H1 (cell line): ENCODE results near the gene H1-8. TPM values are rescaled to one million over a fixed set of nuclear protein-coding genes. Genes with fewer than 3 reads are reported as not detected.

ENCODE experiments used
- CTCF ChIA-PET: fragments of 300-600 bp; sonication (Branson Sonifier 250); formaldehyde crosslinking; loops from one replicate; lab custom pipeline; 2021; ENCODE audit not compliant: partially characterized antibody; lab: Charles Lee
- POLR2A ChIA-PET: fragments of 300-600 bp; sonication (Branson Sonifier 250); formaldehyde crosslinking; loops from one replicate; lab custom pipeline; 2021; ENCODE audit warnings: inconsistent platforms; ENCODE audit not compliant: partially characterized antibody; lab: Charles Lee
- DNase-seq, 2 experiments: peaks; one replicate each; pipeline versions ENCODE4 v3.0.0 to v3.0.0-alpha.2; 2010 to 2022; ENCODE audit warnings: low spot score in 2 of 2, low read depth in 1 of 2, mixed read lengths in 1 of 2
- FAIRE-seq: peaks from 2 replicates; lab custom pipeline; 2011; peaks lifted over from hg19 to GRCh38; lab: Jason Lieb, UNC
- H2AFZ ChIP-seq: 2 replicates; pipeline ENCODE4 v1.8.1; 2012; ENCODE audit warnings: low read length, inconsistent platforms
- H2AK5ac ChIP-seq: 2 replicates; pipeline ENCODE4 v1.6.1; 2013; ENCODE audit warnings: low read depth, low read length
- H2BK120ac ChIP-seq: replicated peaks from 2 replicates; pipeline ENCODE3; 2013; ENCODE audit warnings: low read depth, low read length, inconsistent platforms
- H2BK12ac ChIP-seq: 2 replicates; pipeline ENCODE4 v1.6.1; 2013; ENCODE audit warnings: low read depth, low read length
- H2BK15ac ChIP-seq: 2 replicates; pipeline ENCODE4 v1.6.1; 2013; ENCODE audit warnings: low read length
- H2BK20ac ChIP-seq: 2 replicates; pipeline ENCODE4 v1.6.1; 2013; ENCODE audit warnings: low read length
- H2BK5ac ChIP-seq: 2 replicates; pipeline ENCODE4 v1.6.1; 2013; ENCODE audit warnings: low read depth, low read length
- H3K14ac ChIP-seq: 2 replicates; pipeline ENCODE4 v1.6.1; 2013; ENCODE audit warnings: inconsistent platforms; ENCODE audit not compliant: insufficient read length
- H3K18ac ChIP-seq: 2 replicates; pipeline ENCODE4 v1.6.1; 2013; ENCODE audit warnings: low read length; ENCODE audit errors: extremely low read depth
- H3K23ac ChIP-seq: 2 replicates; pipeline ENCODE4 v1.6.1; 2013; ENCODE audit warnings: inconsistent platforms; ENCODE audit not compliant: insufficient read length
- H3K23me2 ChIP-seq: 2 replicates; pipeline ENCODE4 v1.6.1; 2013; ENCODE audit warnings: low read depth, low read length
- H3K27ac ChIP-seq: 2 replicates; pipeline ENCODE4 v1.6.1; 2011; ENCODE audit warnings: low read depth, low read length, inconsistent platforms
- H3K27me3 ChIP-seq, 4 experiments: replicated peaks in 1 of 4; 1 replicate in 1 of 4; 2 replicates in 3 of 4; pipeline versions ENCODE4 v1.6.1 to v1.8.1; 2011 to 2013; ENCODE audit warnings: low read length in 3 of 4, mild to moderate bottlenecking in 3 of 4, inconsistent platforms in 2 of 4, mixed read lengths in 2 of 4, moderate library complexity in 1 of 4; ENCODE audit not compliant: control insufficient read depth in 3 of 4, insufficient read depth in 3 of 4; ENCODE audit errors: extremely low read depth in 1 of 4
- H3K36me3 ChIP-seq, 4 experiments: 2 replicates each; pipeline versions ENCODE4 v1.6.1 to v1.8.1; 2011 to 2013; ENCODE audit warnings: mild to moderate bottlenecking in 4 of 4, low read length in 3 of 4, moderate library complexity in 2 of 4, control low read depth in 1 of 4, inconsistent platforms in 1 of 4; ENCODE audit not compliant: insufficient read depth in 4 of 4, control insufficient read depth in 2 of 4
- H3K4ac ChIP-seq: replicated peaks from 2 replicates; pipeline ENCODE3; 2013; ENCODE audit warnings: low read length, low read depth, mixed read lengths, inconsistent platforms; ENCODE audit not compliant: insufficient read length
- H3K4me1 ChIP-seq, 4 experiments: replicated peaks in 1 of 4; 1 replicate in 1 of 4; 2 replicates in 3 of 4; pipeline versions ENCODE4 v1.6.1 to v1.8.1; 2011 to 2013; ENCODE audit warnings: low read length in 3 of 4, inconsistent platforms in 2 of 4, mixed read lengths in 1 of 4; ENCODE audit not compliant: insufficient read depth in 4 of 4, control insufficient read depth in 3 of 4
- H3K4me2 ChIP-seq, 2 experiments: 2 replicates each; pipeline versions ENCODE4 v1.6.1 to v1.8.1; 2011 to 2013; ENCODE audit warnings: low read depth in 2 of 2, low read length in 2 of 2, control low read depth in 1 of 2, inconsistent platforms in 1 of 2, mild to moderate bottlenecking in 1 of 2; ENCODE audit not compliant: insufficient read depth in 1 of 2
- H3K4me3 ChIP-seq, 4 experiments: fragments of 200-600, 300-600 bp in 1 of 4; sonication (generic), shearing (Covaris generic), sonication (Bioruptor Twin) in 1 of 4; 2 replicates each; pipeline versions ENCODE4 v1.5.1 to v1.8.1; 2011 to 2016; ENCODE audit warnings: low read length in 4 of 4, low read depth in 3 of 4, control low read depth in 2 of 4, inconsistent platforms in 2 of 4, mild to moderate bottlenecking in 2 of 4, mixed read lengths in 1 of 4, moderate library complexity in 1 of 4; ENCODE audit not compliant: insufficient read depth in 2 of 4; ENCODE audit errors: extremely low read depth in 1 of 4
- H3K56ac ChIP-seq: replicated peaks from 2 replicates; pipeline ENCODE3; 2013; ENCODE audit warnings: low read depth, mild to moderate bottlenecking, mixed read lengths, low read length, inconsistent platforms; ENCODE audit not compliant: insufficient read length
- H3K79me1 ChIP-seq: 2 replicates; pipeline ENCODE4 v1.6.1; 2013; ENCODE audit warnings: low read depth, low read length, control low read depth
- H3K79me2 ChIP-seq, 2 experiments: 2 replicates each; pipeline versions ENCODE4 v1.6.1 to v1.8.1; 2012 to 2013; ENCODE audit warnings: low read length in 2 of 2, mild to moderate bottlenecking in 2 of 2, inconsistent platforms in 1 of 2; ENCODE audit not compliant: insufficient read depth in 2 of 2, control insufficient read depth in 1 of 2
- H3K9ac ChIP-seq, 4 experiments: replicated peaks in 1 of 4; 1 replicate in 1 of 4; 2 replicates in 3 of 4; pipeline versions ENCODE4 v1.6.1 to v1.8.1; 2011 to 2013; ENCODE audit warnings: low read depth in 3 of 4, low read length in 3 of 4, control low read depth in 2 of 4, mild to moderate bottlenecking in 2 of 4, moderate library complexity in 2 of 4, inconsistent platforms in 1 of 4; ENCODE audit errors: extremely low read depth in 1 of 4
- H3K9me3 ChIP-seq, 2 experiments: 2 replicates each; pipeline versions ENCODE4 v1.6.1 to v1.8.1; 2012 to 2013; ENCODE audit warnings: mild to moderate bottlenecking in 2 of 2, moderate library complexity in 2 of 2, control low read depth in 1 of 2, inconsistent platforms in 1 of 2, low read depth in 1 of 2, low read length in 1 of 2, mixed read lengths in 1 of 2; ENCODE audit not compliant: insufficient read depth in 2 of 2
- H4K20me1 ChIP-seq, 2 experiments: replicated peaks in 1 of 2; 2 replicates each; pipeline versions ENCODE3 to v1.8.1; 2011 to 2013; ENCODE audit warnings: inconsistent platforms in 2 of 2, low read length in 2 of 2, mild to moderate bottlenecking in 1 of 2; ENCODE audit not compliant: insufficient read depth in 2 of 2, control insufficient read depth in 1 of 2
- H4K5ac ChIP-seq: 2 replicates; pipeline ENCODE4 v1.6.1; 2013; ENCODE audit warnings: low read length, low read depth, mixed read lengths, inconsistent platforms; ENCODE audit not compliant: insufficient read length
- H4K8ac ChIP-seq: 2 replicates; pipeline ENCODE4 v1.8.0; 2013; ENCODE audit warnings: mild to moderate bottlenecking, moderate library complexity, low read length, inconsistent platforms; ENCODE audit not compliant: insufficient read depth; ENCODE audit errors: extremely low read depth
- H4K91ac ChIP-seq: replicated peaks from 2 replicates; pipeline ENCODE3; 2013; ENCODE audit warnings: low read length, mixed read lengths, inconsistent platforms; ENCODE audit not compliant: insufficient read length
- BACH1 ChIP-seq: IDR thresholded peaks from 2 replicates; pipeline ENCODE4 v1.6.1; 2012; ENCODE audit warnings: low read length, improper control_type of control experiment
- HDAC2 ChIP-seq, 2 experiments: fragments of 300-600 bp in 1 of 2; sonication (generic) in 1 of 2; IDR thresholded peaks; 2 replicates each; pipeline ENCODE4 v1.6.1; 2011 to 2012; ENCODE audit warnings: low read depth in 2 of 2, low read length in 2 of 2, mild to moderate bottlenecking in 2 of 2, moderate library complexity in 2 of 2, borderline replicate concordance in 1 of 2, inconsistent platforms in 1 of 2
- JUND ChIP-seq: IDR thresholded peaks from 2 replicates; pipeline ENCODE4 v1.6.1; 2011; ENCODE audit warnings: mild to moderate bottlenecking, improper control_type of control experiment, low read length
- PHF8 ChIP-seq: fragments of 200-600 bp; sonication (generic); conservative IDR thresholded peaks from 2 replicates; pipeline ENCODE4 v1.7.1; 2012; ENCODE audit warnings: low read depth, mild to moderate bottlenecking, inconsistent platforms, low read length, moderate library complexity
- POLR2AphosphoS5 ChIP-seq: IDR thresholded peaks from 2 replicates; pipeline ENCODE4 v1.6.1; 2011; ENCODE audit warnings: low read depth, low read length
- RAD21 ChIP-seq, 2 experiments: IDR thresholded peaks in 1 of 2; conservative IDR thresholded peaks in 1 of 2; 2 replicates each; pipeline ENCODE4 v1.6.1; 2011; ENCODE audit warnings: low read depth in 2 of 2, low read length in 2 of 2, improper control_type of control experiment in 1 of 2, inconsistent platforms in 1 of 2, mild to moderate bottlenecking in 1 of 2, moderate library complexity in 1 of 2
- SIN3A ChIP-seq, 2 experiments: IDR thresholded peaks in 1 of 2; conservative IDR thresholded peaks in 1 of 2; 2 replicates each; pipeline ENCODE4 v1.6.1; 2011 to 2012; ENCODE audit warnings: low read length in 2 of 2, improper control_type of control experiment in 1 of 2, low read depth in 1 of 2, mild to moderate bottlenecking in 1 of 2
- SIX5 ChIP-seq: IDR thresholded peaks from 2 replicates; pipeline ENCODE4 v1.6.1; 2011; ENCODE audit warnings: mild to moderate bottlenecking, low read depth, low read length
- SP4 ChIP-seq: IDR thresholded peaks from 2 replicates; pipeline ENCODE4 v1.6.1; 2012; ENCODE audit warnings: low read length, inconsistent platforms
- YY1 ChIP-seq: IDR thresholded peaks from 2 replicates; pipeline ENCODE4 v1.6.1; 2011; ENCODE audit warnings: low read depth, mild to moderate bottlenecking, low read length
- WGBS, 2 experiments: shearing (Covaris generic) in 1 of 2; methylation state at CpG; one replicate each; pipeline versions ENCODE4 v1.1.6 to v1.1.7; 2013 to 2015; ENCODE audit warnings: low lambda C conversion rate in 2 of 2, mixed read lengths in 2 of 2, inconsistent platforms in 1 of 2, low coverage in 1 of 2, missing lambda C conversion rate in 1 of 2; ENCODE audit not compliant: insufficient replicate concordance in 2 of 2, insufficient coverage in 1 of 2, insufficient read length in 1 of 2; ENCODE audit errors: extremely low coverage in 1 of 2, missing lambda C conversion rate in 1 of 2; 5-methylcytosine and 5-hydroxymethylcytosine counted together
- polyA plus RNA-seq, 7 experiments: library from polyadenylated mRNA; depleted of rRNA in 3 of 7; stranded (reverse) in 5 of 7; unstranded in 2 of 7; fragments of >200 nt in 5 of 7; fragments of 200-250 nt in 2 of 7; gene quantifications; 1 replicate in 5 of 7; 2 replicates in 1 of 7; 4 replicates in 1 of 7; pipeline versions ENCODE4 v1.2.1 to v1.2.3, GENCODE V29; 2011 to 2013; ENCODE audit warnings: missing spikeins in 2 of 7, mixed read lengths in 2 of 7
- total RNA-seq: library from RNA; stranded (reverse); fragmentation: NEBNext Ultra II Directional; extraction: Animal tissue kit (Norgen Biotek cat#: 25700); gene quantifications from 2 replicates; pipeline ENCODE4 v1.2.1, GENCODE V29; 2021
- TF ChIP-seq, protein P1 (sequence below): IDR thresholded peaks from 2 replicates; pipeline ENCODE4 v1.6.1; 2011; ENCODE audit warnings: low read length, improper control_type of control experiment

Gene H1-8
- total and polyA plus RNA-seq, 2 of the 8 experiments (the other 6 are each of a cell fraction or from before 2014, with no cell fraction given) = not detected

DNA sequence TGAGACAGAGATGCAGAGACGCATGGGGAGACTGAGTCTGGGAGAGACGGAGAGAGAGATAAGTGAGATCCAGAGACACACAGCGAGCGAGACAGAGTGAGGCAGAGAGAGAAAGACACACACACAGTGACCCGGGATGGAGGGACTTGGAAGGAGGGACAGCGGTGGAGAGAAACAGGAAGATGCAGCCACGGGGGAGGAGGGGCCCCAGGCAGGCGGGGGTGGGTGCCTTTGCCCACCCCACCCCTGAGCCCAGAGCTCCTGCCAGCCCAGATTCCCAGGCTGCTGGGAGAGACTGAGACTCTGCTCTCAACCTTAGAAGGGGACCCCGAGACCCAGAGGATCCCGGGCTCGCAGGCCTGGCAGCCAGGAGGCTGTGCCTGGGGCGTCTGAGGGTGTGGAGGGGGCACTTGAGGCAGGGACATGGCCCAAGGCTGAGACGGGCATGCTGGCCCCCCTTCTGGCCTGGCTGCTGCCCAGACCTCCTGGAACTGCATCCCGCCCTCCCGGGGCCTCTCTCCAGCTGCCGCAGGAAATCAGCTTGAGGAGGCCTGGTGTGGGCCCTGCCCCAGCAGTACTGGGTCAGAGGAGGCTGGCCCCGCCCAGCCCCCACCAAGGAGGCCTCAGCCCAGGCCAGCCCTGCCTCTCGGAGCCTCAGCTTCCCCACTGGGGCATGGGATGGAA lies 18.1 kb downstream of the H1-8 start:
- no peak overlapping the region for H3K27ac ChIP-seq
- no peak overlapping the region for H2AFZ ChIP-seq
- H3K36me3 ChIP-seq = no peaks in the 10 kb centered on the region; a peak in 1 of 8 replicates
- no peaks in the 10 kb centered on the region for H3K27me3 ChIP-seq
- no peaks in the 10 kb centered on the region for H3K9me3 ChIP-seq
- CTCF ChIA-PET = interaction anchor here (1.5 to 11.3 kb wide), 3 partner anchors 8 to 71 kb away, joined by 4 to 93 read pairs (median 6); partner anchors contain the start of gene PLXND1
- no peak overlapping the region for H3K4me2 ChIP-seq
- no peaks in the 10 kb centered on the region for H3K23me2 ChIP-seq
- no peak overlapping the region for H2BK120ac ChIP-seq
- H3K4me1 ChIP-seq = peaks cover 0 to 11% (median 6%) of the 10 kb centered on the region in 4 experiments; a peak in 4 of 7 replicates
- H2BK20ac ChIP-seq = no peak overlapping the region
- POLR2A ChIA-PET = interaction anchor here (0.9 kb wide), 1 partner anchor 15 kb away, joined by 3 read pairs; no protein-coding TSS in a partner anchor
- no peak overlapping the region for H4K91ac ChIP-seq
- H3K79me1 ChIP-seq = no peaks in the 10 kb centered on the region
- no peak overlapping the region; the same call in 1 of the 2 replicates for H2BK15ac ChIP-seq
- H2BK12ac ChIP-seq = 0 out of 2 replicates have a peak overlapping the region, but pooled peaks have one; percentile 50
- no peak overlapping the region; the same call in 1 of the 2 replicates for H3K18ac ChIP-seq
- DNase-seq = no peak
- no peak overlapping the region for H3K9ac ChIP-seq
- H3K4ac ChIP-seq = no peak overlapping the region
- H3K4me3 ChIP-seq = no peak overlapping the region
- WGBS, 2 experiments = 84% methylated on average over 16 of the region's 18 CpGs; no CpG with 5 or more reads in 1 of the 2 experiments
- H4K5ac ChIP-seq = no peak overlapping the region
- peaks cover 0 to 1% of the 10 kb centered on the region in 2 experiments for H4K20me1 ChIP-seq
- no peak for FAIRE-seq
- H4K8ac ChIP-seq = no peak overlapping the region
- no peaks in the 10 kb centered on the region for H3K79me2 ChIP-seq
- H2AK5ac ChIP-seq = no peak overlapping the region
- H3K23ac ChIP-seq = no peak overlapping the region
- H3K14ac ChIP-seq = no peak overlapping the region
- no peak overlapping the region for H3K56ac ChIP-seq
- no peak overlapping the region; the same call in 1 of the 2 replicates for H2BK5ac ChIP-seq
- TF ChIP-seq RAD21 (IDR thresholded peaks at IDR 0.05 in 1 of 2, conservative IDR thresholded peaks at IDR 0.05 in 1 of 2; ENCODE audit: low read depth in 2 of 2, low read length in 2 of 2) = no peak
- no peak for TF ChIP-seq PHF8
- no peak for TF ChIP-seq SIN3A (conservative IDR thresholded peaks at IDR 0.05 in 1 of 2, IDR thresholded peaks at IDR 0.05 in 1 of 2; ENCODE audit: low read depth in 1 of 2, low read length in 2 of 2)
- TF ChIP-seq, protein P1, sequence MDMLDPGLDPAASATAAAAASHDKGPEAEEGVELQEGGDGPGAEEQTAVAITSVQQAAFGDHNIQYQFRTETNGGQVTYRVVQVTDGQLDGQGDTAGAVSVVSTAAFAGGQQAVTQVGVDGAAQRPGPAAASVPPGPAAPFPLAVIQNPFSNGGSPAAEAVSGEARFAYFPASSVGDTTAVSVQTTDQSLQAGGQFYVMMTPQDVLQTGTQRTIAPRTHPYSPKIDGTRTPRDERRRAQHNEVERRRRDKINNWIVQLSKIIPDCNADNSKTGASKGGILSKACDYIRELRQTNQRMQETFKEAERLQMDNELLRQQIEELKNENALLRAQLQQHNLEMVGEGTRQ = no peak
- no peak for TF ChIP-seq SP4
- TF ChIP-seq POLR2AphosphoS5 = no peak
- no peak for TF ChIP-seq YY1
- no peak for TF ChIP-seq BACH1
- no peak for TF ChIP-seq SIX5
- no peak for TF ChIP-seq HDAC2 (IDR thresholded peaks at IDR 0.05; ENCODE audit: borderline replicate concordance in 1 of 2, low read depth in 2 of 2, low read length in 2 of 2)
- no peak for TF ChIP-seq JUND
